ENCODE measurements around the gene SLC18B1.

SLC18B1 gene

GRCh38 chr6:132725471-132725870 is 73.0 kb downstream of the SLC18B1 start:
- H3K27ac ChIP-seq: no peak overlapping the region
- in situ Hi-C loops (cut with HindIII; ENCODE audit: low pct_ligation_motif_present, low sequenced_read_pairs): no loop called here
- no peaks in the 10 kb centered on the region for H3K36me3 ChIP-seq (replicated peaks)
- no peak for DNase-seq
- no peak overlapping the region for H3K4me3 ChIP-seq (ENCODE audit: low read depth, low read length)
- H3K27me3 ChIP-seq (replicated peaks): no peaks in the 10 kb centered on the region
- no peak for TF ChIP-seq CTCF (IDR thresholded peaks at IDR 0.05; ENCODE audit: low read depth, low read length, missing control alignments)

GRCh38 chr6:132719736-132720448 is 78.5 kb downstream of the SLC18B1 start:
- no peaks in the 10 kb centered on the region for H3K36me3 ChIP-seq (replicated peaks)
- in situ Hi-C loops (cut with HindIII; ENCODE audit: low pct_ligation_motif_present, low sequenced_read_pairs): no loop called here
- no peak for DNase-seq
- H3K27ac ChIP-seq: no peak overlapping the region
- H3K27me3 ChIP-seq (replicated peaks): no peaks in the 10 kb centered on the region
- H3K4me3 ChIP-seq (ENCODE audit: low read depth, low read length): no peak overlapping the region
- no peak for TF ChIP-seq CTCF (IDR thresholded peaks at IDR 0.05; ENCODE audit: low read depth, low read length, missing control alignments)
